Testis (tissue), 3 donors: ENCODE data around the gene PI4KB. TPM values are rescaled to one million over a fixed set of nuclear protein-coding genes. Genes with fewer than 3 reads are reported as not detected.

Experiments
- DNase-seq: peaks from one replicate; pipeline ENCODE4 v3.0.0-alpha.2; 2019
- H3K27ac ChIP-seq, 2 donors: fragments of 200-600 bp; sonication (generic); one replicate each; pipeline ENCODE4 v1.5.1; 2019
- H3K27me3 ChIP-seq: fragments of 200-600 bp; sonication (generic); one replicate; pipeline ENCODE4 v1.5.1; 2019
- H3K36me3 ChIP-seq: fragments of 200-600 bp; sonication (generic); one replicate; pipeline ENCODE4 v1.5.1; 2017; ENCODE audit warnings: low read depth; ENCODE audit errors: missing control alignments
- H3K4me1 ChIP-seq: fragments of 200-600 bp; sonication (generic); one replicate; pipeline ENCODE4 v1.5.1; 2019
- H3K4me3 ChIP-seq, 2 donors: fragments of 200-600 bp; sonication (generic); one replicate each; pipeline ENCODE4 v1.5.1; 2017 to 2019
- H3K9me3 ChIP-seq: fragments of 200-600 bp; sonication (generic); one replicate; pipeline ENCODE4 v1.5.1; 2017
- POLR2A ChIP-seq: fragments of 450-650 bp; IDR thresholded peaks from one replicate; pipeline ENCODE4 v1.6.1; 2017; ENCODE audit warnings: antibody characterized with exemption, mild to moderate bottlenecking, moderate library complexity
- WGBS, 2 donors: methylation state at CpG; one replicate each; pipeline ENCODE4 v1.1.5; 2018; 5-methylcytosine and 5-hydroxymethylcytosine counted together
- intact Hi-C: fragments of 100-400 bp; cut with DNase I; formaldehyde crosslinking; loops from one replicate; pipeline ENCODE4 v1.15.1; 2023; ENCODE audit warnings: low total_unique reads
- polyA plus RNA-seq: library from polyadenylated mRNA; stranded (reverse); fragments of 350-450 nt; fragmentation: Illumina TruSeq; extraction: RNeasy Lipid Tissue Mini Kit (QIAGEN cat#74804); gene quantifications from one replicate; pipeline ENCODE4 v1.2.3, GENCODE V29; 2014; ENCODE audit warnings: low read depth, low replicate concordance; ENCODE audit not compliant: insufficient read depth
- total RNA-seq, 2 donors: library from RNA; depleted of rRNA; stranded (reverse); fragments of >200 nt; gene quantifications; one replicate each; pipeline ENCODE4 v1.2.3, GENCODE V29; 2016
- TF ChIP-seq, protein P1 (sequence below), 3 experiments: fragments of 450-650 bp in 2 of 3; fragments of 200-600 bp in 1 of 3; sonication (generic) in 1 of 3; IDR thresholded peaks; one replicate each; pipeline ENCODE4 v1.5.1; 2016 to 2019; ENCODE audit warnings: antibody characterized with exemption in 3 of 3, mild to moderate bottlenecking in 2 of 3, moderate library complexity in 1 of 3

The PI4KB gene
- total and polyA plus RNA-seq, 3 donors from 2014 or later, result 86.8 to 103 (median 87.9) TPM

- Histone ChIP-seq H3K9me3 (no peaks in the 10 kb centered on the region), H3K4me1 (peaks cover 12% of the 10 kb centered on the region), H3K27ac (no peak overlapping the region), H3K36me3 (no peaks in the 10 kb centered on the region), H3K27me3 (no peaks in the 10 kb centered on the region), H3K4me3 (no peak overlapping the region)
- WGBS, 2 donors, result 80 to 90% methylated on average over 2 of the region's 2 CpGs
- TF ChIP-seq POLR2A, result no peak
- DNase-seq, result no peak
- intact Hi-C loops, result loop anchor here (10.0 kb wide), 1 partner anchor 55 kb away; no protein-coding TSS in a partner anchor
Observed at GRCh38 chr1:151259351-151259750, 67.9 kb downstream of the PI4KB start.

DNA sequence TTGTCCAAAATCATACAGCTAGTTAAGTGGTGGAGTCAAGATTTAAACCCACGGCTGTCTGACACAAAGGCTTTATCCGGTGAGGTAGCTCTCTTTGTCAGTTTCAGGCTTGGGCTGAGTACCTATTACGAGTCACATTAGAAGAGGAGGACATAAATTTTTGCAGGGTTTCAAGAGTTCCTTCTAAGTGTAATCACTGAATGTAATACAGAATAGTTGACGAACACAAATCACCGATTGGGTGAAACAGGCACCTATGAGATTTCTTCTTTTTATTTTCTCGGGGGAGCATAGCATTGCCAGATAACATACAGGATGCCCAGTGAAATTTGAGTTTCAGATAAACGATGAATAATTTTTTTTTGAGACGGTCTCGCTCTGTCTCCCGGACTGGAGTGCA is 71.8 kb downstream of the PI4KB start:
- no peaks in the 10 kb centered on the region for H3K9me3 ChIP-seq
- peak overlapping the region; percentile 88 to 99 for H3K4me3 ChIP-seq
- no peaks in the 10 kb centered on the region for H3K36me3 ChIP-seq
- no peak for TF ChIP-seq POLR2A
- TF ChIP-seq, protein P1, sequence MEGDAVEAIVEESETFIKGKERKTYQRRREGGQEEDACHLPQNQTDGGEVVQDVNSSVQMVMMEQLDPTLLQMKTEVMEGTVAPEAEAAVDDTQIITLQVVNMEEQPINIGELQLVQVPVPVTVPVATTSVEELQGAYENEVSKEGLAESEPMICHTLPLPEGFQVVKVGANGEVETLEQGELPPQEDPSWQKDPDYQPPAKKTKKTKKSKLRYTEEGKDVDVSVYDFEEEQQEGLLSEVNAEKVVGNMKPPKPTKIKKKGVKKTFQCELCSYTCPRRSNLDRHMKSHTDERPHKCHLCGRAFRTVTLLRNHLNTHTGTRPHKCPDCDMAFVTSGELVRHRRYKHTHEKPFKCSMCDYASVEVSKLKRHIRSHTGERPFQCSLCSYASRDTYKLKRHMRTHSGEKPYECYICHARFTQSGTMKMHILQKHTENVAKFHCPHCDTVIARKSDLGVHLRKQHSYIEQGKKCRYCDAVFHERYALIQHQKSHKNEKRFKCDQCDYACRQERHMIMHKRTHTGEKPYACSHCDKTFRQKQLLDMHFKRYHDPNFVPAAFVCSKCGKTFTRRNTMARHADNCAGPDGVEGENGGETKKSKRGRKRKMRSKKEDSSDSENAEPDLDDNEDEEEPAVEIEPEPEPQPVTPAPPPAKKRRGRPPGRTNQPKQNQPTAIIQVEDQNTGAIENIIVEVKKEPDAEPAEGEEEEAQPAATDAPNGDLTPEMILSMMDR (IDR thresholded peaks at IDR 0.05), result no peak
- no peak for DNase-seq
- H3K4me1 ChIP-seq, result peaks cover 12% of the 10 kb centered on the region
- intact Hi-C loops, result loop anchor here (10.0 kb wide), 1 partner anchor 51 kb away; no protein-coding TSS in a partner anchor
- no peaks in the 10 kb centered on the region for H3K27me3 ChIP-seq
- 18 to 20% methylated on average over 10 of the region's 10 CpGs for WGBS, 2 donors
- peak overlapping the region; percentile 80 to 82 for H3K27ac ChIP-seq

- intact Hi-C loops, result loop anchor here (10.0 kb wide), 1 partner anchor 50 kb away; no protein-coding TSS in a partner anchor
- H3K27ac ChIP-seq, result peak within 1 kb of the TSS; percentile 80 to 82
- no peaks in the 10 kb centered on the region for H3K9me3 ChIP-seq
- 2 to 7% methylated on average over 38 to 56 of the region's 56 CpGs for WGBS, 2 donors
- H3K36me3 ChIP-seq, result no peaks in the 10 kb centered on the region
- H3K27me3 ChIP-seq, result no peaks in the 10 kb centered on the region
- peak; percentile 97 for DNase-seq
- TF ChIP-seq, protein P1 (IDR thresholded peaks at IDR 0.05), result peak in 1 of 3 experiments; percentile 5
- TF ChIP-seq POLR2A, result no peak
- H3K4me1 ChIP-seq, result peaks cover 12% of the 10 kb centered on the region
- peak within 1 kb of the TSS; percentile 88 to 99 for H3K4me3 ChIP-seq
Observed at GRCh38 chr1:151254217-151255213, 72.7 kb downstream of the PI4KB start, which contains the start of gene PSMD4. PSMD4 (plus strand) TSS chr1:151254734; CDS start chr1:151254783, 49 bp downstream.

DNA sequence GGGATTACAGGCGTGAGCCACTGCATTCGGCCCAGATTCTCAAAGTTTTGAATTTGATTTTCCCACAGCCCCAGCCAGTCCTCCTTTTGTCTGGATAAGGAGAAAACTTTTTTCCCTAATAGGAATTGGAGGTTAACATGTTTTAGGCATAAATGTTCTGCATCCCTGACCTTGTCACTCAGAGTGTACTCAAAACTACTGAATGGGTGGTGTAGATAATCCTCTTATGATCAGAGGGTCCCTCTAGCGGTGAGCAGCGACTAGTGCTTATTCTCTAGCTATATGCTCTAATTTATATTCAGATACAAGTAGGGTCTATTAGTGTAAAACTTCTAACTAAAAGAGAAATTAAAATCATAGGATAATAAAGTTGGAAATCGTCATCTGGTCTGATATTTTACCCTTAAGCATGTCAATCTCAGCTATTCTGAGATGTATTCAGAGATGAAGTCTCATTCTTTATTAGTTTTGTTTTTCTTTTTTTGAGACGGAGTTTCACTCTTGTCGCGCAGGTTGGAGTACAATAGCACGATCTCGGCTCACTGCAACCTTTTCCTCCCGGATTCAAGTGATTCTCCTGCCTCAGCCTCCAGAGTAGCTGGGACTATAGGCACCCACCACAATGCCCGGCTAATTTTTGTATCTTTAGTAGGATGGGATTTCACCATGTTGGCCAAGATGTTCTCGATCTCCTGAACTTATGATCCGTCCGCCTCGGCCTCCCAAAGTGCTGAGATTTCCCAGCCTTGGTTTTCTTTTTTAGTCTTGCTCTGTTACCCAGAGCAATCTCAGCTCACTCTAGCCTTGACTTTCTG is 75.4 kb downstream of the PI4KB start:
- no peaks in the 10 kb centered on the region for H3K9me3 ChIP-seq
- H3K27me3 ChIP-seq, result no peaks in the 10 kb centered on the region
- H3K4me1 ChIP-seq, result peaks cover 10% of the 10 kb centered on the region
- 63 to 64% methylated on average over 16 of the region's 16 CpGs for WGBS, 2 donors
- TF ChIP-seq POLR2A, result no peak
- TF ChIP-seq, protein P1 (IDR thresholded peaks at IDR 0.05), result peak; percentile 76 to 87 (median 84)
- H3K27ac ChIP-seq, result no peak overlapping the region
- intact Hi-C loops, result loop anchor here (10.0 kb wide), 1 partner anchor 47 kb away; no protein-coding TSS in a partner anchor
- DNase-seq, result peak; percentile 93
- no peaks in the 10 kb centered on the region for H3K36me3 ChIP-seq
- H3K4me3 ChIP-seq, result no peak overlapping the region
